HCT116 (cell line): Measurements from ENCODE around the gene CEACAM18. TPM values are rescaled to one million over a fixed set of nuclear protein-coding genes. Genes with fewer than 3 reads are reported as not detected.

Experiments
- ATAC-seq: fragments of 200-7000 bp; cut with Tn5 transposase; 2 replicates; pipeline ENCODE4 v1.9.1; 2020; ENCODE audit warnings: mild to moderate bottlenecking, moderate library complexity
- BruUV-seq: library from RNA; stranded (reverse); fragments of 400-500 nt; replicated peaks from 2 replicates; lab custom pipeline; 2021; lab: Mats Ljungman, UMichigan
- CTCF ChIA-PET: fragments of 300-600 bp; sonication (Branson Sonifier 250); formaldehyde crosslinking; loops from one replicate; lab custom pipeline; 2021; ENCODE audit warnings: antibody characterized with exemption; lab: Charles Lee
- POLR2A ChIA-PET: fragments of 300-600, 350-600 bp; sonication (Branson Sonifier 250); formaldehyde crosslinking; loops from one replicate; lab custom pipeline; 2021; ENCODE audit warnings: antibody characterized with exemption; lab: Charles Lee
- RAD21 ChIA-PET, 2 experiments: fragments of 300-600 bp; sonication (Branson Sonifier 250); formaldehyde crosslinking; loops; one replicate each; lab custom pipeline; 2023; ENCODE audit warnings: low total read pairs in 2 of 2; ENCODE audit not compliant: uncharacterized antibody in 2 of 2, unreplicated experiment in 2 of 2, low non-redundant PET in 1 of 2; lab: Charles Lee
- DNase-seq: peaks from one replicate; pipeline ENCODE4 v3.0.0-alpha.2; 2010; ENCODE audit warnings: low read depth, low spot score
- H2AFZ ChIP-seq: fragments of 200-600 bp; shearing (Covaris generic), sonication (generic); 2 replicates; pipeline ENCODE4 v1.6.1; 2017; ENCODE audit warnings: low read depth, mixed run types, mixed read lengths, antibody characterized with exemption, low read length; ENCODE audit not compliant: poor library complexity, severe bottlenecking
- H3K27ac ChIP-seq: 2 replicates; pipeline ENCODE4 v1.5.1; 2012; ENCODE audit warnings: low read depth, low read length
- H3K27me3 ChIP-seq: fragments of 200-600 bp; sonication (generic); 2 replicates; pipeline ENCODE4 v1.6.1; 2016; ENCODE audit warnings: mixed run types, low read length, mixed read lengths; ENCODE audit not compliant: insufficient read depth
- H3K36me3 ChIP-seq, 2 experiments: fragments of 200-500 bp in 1 of 2; fragments of 200-600 bp in 1 of 2; sonication (Bioruptor generic) in 1 of 2; sonication (generic) in 1 of 2; 2 replicates each; pipeline versions ENCODE4 v1.5.1 to v1.6.1; 2014 to 2016; ENCODE audit warnings: low read length in 2 of 2, inconsistent platforms in 1 of 2, mixed read lengths in 1 of 2, mixed run types in 1 of 2; ENCODE audit not compliant: insufficient read depth in 2 of 2, control insufficient read depth in 1 of 2
- H3K4me1 ChIP-seq, 2 experiments: fragments of 200-600 bp in 1 of 2; sonication (generic) in 1 of 2; 2 replicates each; pipeline versions ENCODE4 v1.5.1 to v1.6.1; 2012 to 2017; ENCODE audit warnings: low read length in 2 of 2, inconsistent platforms in 1 of 2, mild to moderate bottlenecking in 1 of 2, mixed read lengths in 1 of 2, mixed run types in 1 of 2, moderate library complexity in 1 of 2; ENCODE audit not compliant: insufficient read depth in 2 of 2, control insufficient read depth in 1 of 2
- H3K4me2 ChIP-seq: fragments of 200-600 bp; sonication (generic); 2 replicates; pipeline ENCODE4 v1.6.1; 2017; ENCODE audit warnings: mixed run types, low read length, mixed read lengths
- H3K4me3 ChIP-seq, 2 experiments: fragments of 200-600 bp in 1 of 2; sonication (generic) in 1 of 2; replicated peaks in 1 of 2; 2 replicates each; pipeline ENCODE4 v1.5.1; 2011 to 2016; ENCODE audit warnings: low read length in 2 of 2, control low read depth in 1 of 2, low read depth in 1 of 2, mild to moderate bottlenecking in 1 of 2, mixed read lengths in 1 of 2, mixed run types in 1 of 2
- H3K79me2 ChIP-seq: fragments of 200-600 bp; sonication (generic); 2 replicates; pipeline ENCODE4 v1.6.1; 2017; ENCODE audit warnings: mild to moderate bottlenecking, mixed run types, low read length, moderate library complexity, mixed read lengths; ENCODE audit not compliant: insufficient read depth
- H3K9ac ChIP-seq: fragments of 200-600 bp; sonication (generic); 2 replicates; pipeline ENCODE4 v1.6.1; 2016; ENCODE audit warnings: low read length, mixed read lengths
- H3K9me2 ChIP-seq: fragments of 200-600 bp; sonication (generic), shearing (Covaris generic); 2 replicates; pipeline ENCODE4 v1.6.1; 2017; ENCODE audit warnings: mixed run types, mild to moderate bottlenecking, moderate library complexity; ENCODE audit not compliant: insufficient read depth
- H3K9me3 ChIP-seq, 2 experiments: fragments of 200-500 bp in 1 of 2; fragments of 200-600 bp in 1 of 2; sonication (Bioruptor generic) in 1 of 2; sonication (generic) in 1 of 2; 2 replicates each; pipeline ENCODE4 v1.6.1; 2014 to 2017; ENCODE audit warnings: low read length in 2 of 2, mixed read lengths in 2 of 2, inconsistent platforms in 1 of 2, low read depth in 1 of 2, mild to moderate bottlenecking in 1 of 2, mixed run types in 1 of 2, moderate library complexity in 1 of 2; ENCODE audit not compliant: control insufficient read depth in 1 of 2, insufficient read depth in 1 of 2
- H4K20me1 ChIP-seq: fragments of 200-600 bp; sonication (generic), shearing (Covaris generic); 2 replicates; pipeline ENCODE4 v1.6.1; 2017; ENCODE audit warnings: mixed run types, mild to moderate bottlenecking, moderate library complexity; ENCODE audit not compliant: insufficient read depth
- CBX3 ChIP-seq: IDR thresholded peaks from 2 replicates; pipeline ENCODE4 v1.6.1; 2012; ENCODE audit warnings: low read depth
- CEBPB ChIP-seq: IDR thresholded peaks from 2 replicates; pipeline ENCODE4 v1.6.1; 2012; ENCODE audit warnings: low read depth
- EGR1 ChIP-seq: IDR thresholded peaks from 2 replicates; pipeline ENCODE4 v1.6.1; 2012; ENCODE audit warnings: low read depth
- ELF1 ChIP-seq: IDR thresholded peaks from 2 replicates; pipeline ENCODE4 v1.6.1; 2012; ENCODE audit warnings: low read depth, borderline replicate concordance
- POLR2AphosphoS5 ChIP-seq: IDR thresholded peaks from 2 replicates; pipeline ENCODE4 v1.6.1; 2011; ENCODE audit warnings: mild to moderate bottlenecking, low read depth, low read length, moderate library complexity
- RAD21 ChIP-seq: IDR thresholded peaks from 2 replicates; pipeline ENCODE4 v1.6.1; 2012; ENCODE audit warnings: low read depth, mild to moderate bottlenecking
- SP1 ChIP-seq: IDR thresholded peaks from 2 replicates; pipeline ENCODE4 v1.6.1; 2012; ENCODE audit warnings: low read depth
- SRF ChIP-seq: IDR thresholded peaks from 2 replicates; pipeline ENCODE4 v1.6.1; 2012; ENCODE audit warnings: low read depth
- ZBTB33 ChIP-seq: IDR thresholded peaks from 2 replicates; pipeline ENCODE4 v1.6.1; 2011; ENCODE audit warnings: mild to moderate bottlenecking, low read length, moderate library complexity; ENCODE audit not compliant: insufficient replicate concordance; ENCODE audit errors: extremely low read depth
- intact Hi-C: fragments of 100-400 bp; cut with micrococcal nuclease; formaldehyde crosslinking; loops from 2 replicates; pipeline ENCODE4 v1.10.0; 2022
- total RNA-seq: library from RNA; stranded (reverse); gene quantifications from one replicate; pipeline ENCODE4 v1.2.1, GENCODE V29; 2021; ENCODE audit not compliant: unreplicated experiment
- TF ChIP-seq, protein P1 (sequence below): IDR thresholded peaks from 2 replicates; pipeline ENCODE4 v1.6.1; 2012
- TF ChIP-seq, protein P2 (sequence below), 3 experiments: fragments of 200-600 bp in 1 of 3; sonication (generic) in 1 of 3; IDR thresholded peaks in 2 of 3; conservative IDR thresholded peaks in 1 of 3; 2 replicates each; pipeline ENCODE4 v1.5.1; 2012 to 2017; ENCODE audit warnings: low read depth in 2 of 3, low read length in 2 of 3, antibody characterized with exemption in 1 of 3, borderline replicate concordance in 1 of 3, control low read depth in 1 of 3, mild to moderate bottlenecking in 1 of 3, mixed read lengths in 1 of 3, mixed run types in 1 of 3, moderate library complexity in 1 of 3; ENCODE audit not compliant: insufficient read depth in 1 of 3

Gene CEACAM18
- total RNA-seq, 1 experiment from 2014 or later = not detected

DNA sequence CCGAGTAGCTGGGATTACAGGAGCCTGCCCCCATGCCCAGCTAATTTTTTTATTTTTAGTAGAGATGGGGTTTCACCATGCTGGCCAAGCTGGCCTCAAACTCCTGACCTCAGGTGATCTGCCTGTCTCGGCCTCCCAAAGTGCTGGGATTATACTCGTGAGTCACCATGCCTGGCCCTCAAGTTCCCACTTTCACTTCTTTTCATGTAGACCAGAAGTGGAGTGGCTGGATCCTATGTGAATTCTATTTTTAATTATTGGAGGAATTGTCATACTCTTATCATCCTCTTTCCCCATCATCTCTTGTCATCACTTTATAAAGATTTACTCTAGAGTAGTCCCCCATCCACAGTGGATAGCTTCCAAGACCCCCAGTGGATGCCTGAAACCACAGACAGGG is 48.1 kb upstream of the CEACAM18 start:
- CTCF ChIA-PET = no interaction called here
- Histone ChIP-seq H3K4me3 (no peak overlapping the region), H3K27me3 (peaks cover 55% of the 10 kb centered on the region)

DNA sequence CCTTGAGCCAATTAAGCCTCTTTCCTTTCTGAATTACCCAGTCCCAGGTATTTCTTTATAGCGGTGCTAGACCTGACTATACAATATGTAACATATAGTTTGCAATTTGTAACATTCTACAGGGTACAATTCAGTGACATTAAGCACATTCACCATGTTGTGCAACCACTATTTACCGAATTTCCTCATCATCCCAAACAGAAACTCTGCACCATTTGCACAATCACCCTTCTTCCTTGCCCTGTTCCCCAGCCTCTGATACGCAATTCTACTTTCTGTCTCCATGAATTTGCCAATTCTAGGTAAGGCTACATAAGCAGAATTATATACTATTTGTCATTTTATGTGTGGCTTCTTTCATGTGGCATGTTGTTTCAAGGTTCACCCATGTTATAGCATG is 47.2 kb upstream of the CEACAM18 start:
- H3K4me1 ChIP-seq = no peaks in the 10 kb centered on the region
- no peaks in the 10 kb centered on the region for H4K20me1 ChIP-seq
- no peak overlapping the region for H3K4me2 ChIP-seq
- H3K36me3 ChIP-seq = no peaks in the 10 kb centered on the region
- BruUV-seq = no TSS peak
- H3K9me3 ChIP-seq = no peaks in the 10 kb centered on the region
- H3K79me2 ChIP-seq = no peaks in the 10 kb centered on the region
- no peak overlapping the region for H3K27ac ChIP-seq
- H2AFZ ChIP-seq = no peak overlapping the region
- ATAC-seq (no peak), DNase-seq (no peak)
- POLR2A ChIA-PET = no interaction called here
- peaks cover 52% of the 10 kb centered on the region for H3K27me3 ChIP-seq
- H3K9me2 ChIP-seq = no peaks in the 10 kb centered on the region
- no peak overlapping the region for H3K9ac ChIP-seq
- CTCF ChIA-PET = no interaction called here
- RAD21 ChIA-PET = no interaction called here
- H3K4me3 ChIP-seq = no peak overlapping the region
- intact Hi-C loops = no loop called here
- no peak for TF ChIP-seq ZBTB33
- TF ChIP-seq, protein P1, sequence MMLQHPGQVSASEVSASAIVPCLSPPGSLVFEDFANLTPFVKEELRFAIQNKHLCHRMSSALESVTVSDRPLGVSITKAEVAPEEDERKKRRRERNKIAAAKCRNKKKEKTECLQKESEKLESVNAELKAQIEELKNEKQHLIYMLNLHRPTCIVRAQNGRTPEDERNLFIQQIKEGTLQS = no peak
- TF ChIP-seq RAD21 = no peak
- TF ChIP-seq, protein P2, sequence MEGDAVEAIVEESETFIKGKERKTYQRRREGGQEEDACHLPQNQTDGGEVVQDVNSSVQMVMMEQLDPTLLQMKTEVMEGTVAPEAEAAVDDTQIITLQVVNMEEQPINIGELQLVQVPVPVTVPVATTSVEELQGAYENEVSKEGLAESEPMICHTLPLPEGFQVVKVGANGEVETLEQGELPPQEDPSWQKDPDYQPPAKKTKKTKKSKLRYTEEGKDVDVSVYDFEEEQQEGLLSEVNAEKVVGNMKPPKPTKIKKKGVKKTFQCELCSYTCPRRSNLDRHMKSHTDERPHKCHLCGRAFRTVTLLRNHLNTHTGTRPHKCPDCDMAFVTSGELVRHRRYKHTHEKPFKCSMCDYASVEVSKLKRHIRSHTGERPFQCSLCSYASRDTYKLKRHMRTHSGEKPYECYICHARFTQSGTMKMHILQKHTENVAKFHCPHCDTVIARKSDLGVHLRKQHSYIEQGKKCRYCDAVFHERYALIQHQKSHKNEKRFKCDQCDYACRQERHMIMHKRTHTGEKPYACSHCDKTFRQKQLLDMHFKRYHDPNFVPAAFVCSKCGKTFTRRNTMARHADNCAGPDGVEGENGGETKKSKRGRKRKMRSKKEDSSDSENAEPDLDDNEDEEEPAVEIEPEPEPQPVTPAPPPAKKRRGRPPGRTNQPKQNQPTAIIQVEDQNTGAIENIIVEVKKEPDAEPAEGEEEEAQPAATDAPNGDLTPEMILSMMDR (IDR thresholded peaks at IDR 0.05 in 2 of 3, conservative IDR thresholded peaks at IDR 0.05 in 1 of 3; ENCODE audit: borderline replicate concordance in 1 of 3, insufficient read depth in 1 of 3, low read depth in 2 of 3, low read length in 2 of 3) = no peak
- no peak for TF ChIP-seq SP1
- no peak for TF ChIP-seq ELF1
- TF ChIP-seq SRF = no peak
- no peak for TF ChIP-seq EGR1

More for the DNA sequence above, 48.1 kb upstream of the CEACAM18 start:
- no peak overlapping the region for H2AFZ ChIP-seq
- no peak overlapping the region for H3K27ac ChIP-seq
- ATAC-seq (no peak), DNase-seq (no peak)
- no peaks in the 10 kb centered on the region for H3K79me2 ChIP-seq
- no peak for TF ChIP-seq CEBPB
- TF ChIP-seq CBX3 = no peak
- TF ChIP-seq POLR2AphosphoS5 = no peak
- TF ChIP-seq ZBTB33 = no peak
- intact Hi-C loops = no loop called here
- H3K36me3 ChIP-seq = no peaks in the 10 kb centered on the region
- H3K4me1 ChIP-seq = no peaks in the 10 kb centered on the region
- BruUV-seq = no TSS peak
- H4K20me1 ChIP-seq = no peaks in the 10 kb centered on the region
- POLR2A ChIA-PET = no interaction called here
- RAD21 ChIA-PET = no interaction called here
- H3K9me3 ChIP-seq = no peaks in the 10 kb centered on the region
- no peak overlapping the region for H3K4me2 ChIP-seq
- no peaks in the 10 kb centered on the region for H3K9me2 ChIP-seq
- H3K9ac ChIP-seq = no peak overlapping the region
